Activated naive CD8-positive, alpha-beta T cell treated with anti-CD3 and anti-CD28 coated beads for 36 hours (primary cell): ENCODE results near the gene IRAK3. TPM values are rescaled to one million over a fixed set of nuclear protein-coding genes. Genes with fewer than 3 reads are reported as not detected.
"Not testable (repeated sequence)": the region's sequence is repeated elsewhere in the genome, so short reads cannot be mapped to it uniquely, and the experiment has no call there.

Experiments
- DNase-seq: peaks from one replicate; pipeline ENCODE4 v3.0.0; 2021
- H3K27ac Mint-ChIP-seq: one replicate; pipeline ENCODE4 v1.8.0; 2022; ENCODE audit warnings: mild to moderate bottlenecking, moderate library complexity, mixed read lengths
- H3K27me3 Mint-ChIP-seq: one replicate; pipeline ENCODE4 v1.8.0; 2022; ENCODE audit warnings: mild to moderate bottlenecking, mixed read lengths
- H3K36me3 Mint-ChIP-seq: one replicate; pipeline ENCODE4 v1.8.0; 2021; ENCODE audit warnings: mild to moderate bottlenecking, mixed read lengths
- H3K4me1 Mint-ChIP-seq: one replicate; pipeline ENCODE4 v1.8.0; 2021; ENCODE audit warnings: mixed read lengths
- H3K4me3 Mint-ChIP-seq: one replicate; pipeline ENCODE4 v1.8.0; 2022; ENCODE audit warnings: mild to moderate bottlenecking, moderate library complexity, mixed read lengths
- H3K9me3 Mint-ChIP-seq: one replicate; pipeline ENCODE4 v1.8.0; 2022; ENCODE audit warnings: mixed read lengths
- total RNA-seq, 2 experiments: library from RNA; stranded (reverse); gene quantifications; one replicate each; pipeline ENCODE4 v1.2.3, GENCODE V29; 2021

The IRAK3 gene
- total RNA-seq, 2 experiments from 2014 or later, result 0.30 to 0.33 TPM

DNA sequence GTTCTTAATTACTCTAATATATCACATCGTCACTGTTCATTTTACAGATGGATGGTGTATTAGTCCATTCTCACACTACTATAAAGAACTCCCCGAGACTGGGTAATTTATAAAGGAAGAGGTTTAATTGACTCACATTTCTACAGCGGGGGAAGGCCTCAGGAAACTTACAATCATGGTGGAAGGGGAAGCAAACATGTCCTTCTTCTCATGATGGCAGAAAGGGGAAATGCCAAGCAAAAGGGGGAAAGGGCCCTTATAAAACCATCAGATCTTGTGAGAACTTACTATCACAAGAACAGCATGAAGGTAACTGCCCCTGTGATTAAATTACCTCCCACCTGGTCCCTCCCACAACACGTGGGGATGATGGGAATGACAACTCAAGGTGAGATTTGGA lies 25.7 kb upstream of the IRAK3 start:
- H3K4me3 Mint-ChIP-seq, result no peak overlapping the region
- peaks cover 39% of the 10 kb centered on the region for H3K4me1 Mint-ChIP-seq
- H3K36me3 Mint-ChIP-seq, result peaks cover 90% of the 10 kb centered on the region
- peaks cover 28% of the 10 kb centered on the region for H3K9me3 Mint-ChIP-seq
- peak overlapping the region; percentile 30 for H3K27ac Mint-ChIP-seq
- H3K27me3 Mint-ChIP-seq, result no peaks in the 10 kb centered on the region
- no peak for DNase-seq

DNA sequence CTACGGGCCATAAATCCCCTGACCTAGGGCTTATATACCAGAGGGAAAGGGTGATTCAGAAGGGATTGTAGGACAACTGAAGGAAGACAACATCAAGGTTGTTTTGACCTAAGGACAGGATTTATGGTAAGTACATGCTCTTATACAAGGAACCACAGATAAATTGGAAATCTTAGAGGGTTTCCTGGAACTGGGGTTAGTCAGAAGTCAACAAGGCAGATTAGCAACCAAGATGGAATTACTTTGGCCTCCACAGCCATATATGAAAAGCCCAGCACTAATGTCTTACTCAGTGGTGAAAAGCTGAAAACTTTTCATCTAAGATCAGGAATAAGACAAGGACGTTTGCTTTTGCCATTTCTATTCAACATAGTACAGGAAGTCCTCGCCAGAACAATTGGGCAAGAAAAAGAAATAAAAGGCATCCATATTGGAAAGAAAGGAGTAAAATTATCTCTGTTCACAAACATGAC lies 24.6 kb upstream of the IRAK3 start:
- H3K27ac Mint-ChIP-seq, result peak overlapping the region; percentile 30
- peaks cover 85% of the 10 kb centered on the region for H3K36me3 Mint-ChIP-seq
- H3K9me3 Mint-ChIP-seq, result peaks cover 28% of the 10 kb centered on the region
- DNase-seq, result no peak
- no peak overlapping the region for H3K4me3 Mint-ChIP-seq
- peaks cover 43% of the 10 kb centered on the region for H3K4me1 Mint-ChIP-seq
- no peaks in the 10 kb centered on the region for H3K27me3 Mint-ChIP-seq

DNA sequence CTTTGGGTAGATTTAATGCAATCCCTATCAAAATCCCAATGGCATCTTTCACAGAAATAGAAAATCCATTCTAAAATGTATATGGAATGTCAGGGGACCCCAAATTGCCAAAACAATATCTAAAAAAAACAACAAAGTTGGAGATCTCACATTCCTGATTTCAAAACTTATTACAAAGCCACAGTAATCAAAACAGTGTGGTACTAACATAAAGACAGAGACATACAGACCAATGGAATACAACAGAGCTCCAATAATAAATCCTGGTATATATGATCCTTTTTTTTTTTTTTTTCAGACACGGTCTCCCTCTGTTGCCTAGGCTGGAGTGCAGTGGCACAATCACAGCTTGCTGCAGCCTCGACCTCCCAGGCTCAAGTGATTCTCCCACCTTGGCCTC lies 23.9 kb upstream of the IRAK3 start:
- Mint-ChIP-seq H3K4me3 (no peak overlapping the region), H3K36me3 (peaks cover 77% of the 10 kb centered on the region)

DNA sequence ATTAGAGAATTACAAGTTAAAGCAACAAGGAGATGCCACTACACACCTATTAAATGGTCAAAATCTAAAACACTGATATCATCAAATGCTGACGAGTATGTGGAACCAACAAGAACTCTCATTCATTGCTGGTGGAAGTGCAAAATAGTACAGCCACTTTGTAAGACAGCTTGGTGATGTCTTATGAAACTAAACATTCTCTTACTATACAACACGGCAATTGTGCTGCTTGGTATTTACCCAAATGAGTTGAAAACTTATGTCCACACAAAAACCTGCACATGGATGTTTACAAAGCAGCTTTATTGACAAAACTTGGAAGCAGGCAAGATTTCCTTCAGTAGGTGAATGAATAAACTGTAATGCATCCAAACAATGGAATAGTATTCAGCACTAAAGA lies 22.5 kb upstream of the IRAK3 start:
- Mint-ChIP-seq H3K27me3 (no peaks in the 10 kb centered on the region), H3K4me3 (no peak overlapping the region), H3K27ac (no peak overlapping the region), H3K36me3 (peaks cover 66% of the 10 kb centered on the region), H3K4me1 (peaks cover 47% of the 10 kb centered on the region), H3K9me3 (peaks cover 27% of the 10 kb centered on the region)
- no peak for DNase-seq

More for the DNA sequence above, 23.9 kb upstream of the IRAK3 start:
- Mint-ChIP-seq H3K4me1 (peaks cover 43% of the 10 kb centered on the region), H3K27me3 (no peaks in the 10 kb centered on the region), H3K27ac (no peak overlapping the region), H3K9me3 (peaks cover 28% of the 10 kb centered on the region)
- DNase-seq, result no peak

DNA sequence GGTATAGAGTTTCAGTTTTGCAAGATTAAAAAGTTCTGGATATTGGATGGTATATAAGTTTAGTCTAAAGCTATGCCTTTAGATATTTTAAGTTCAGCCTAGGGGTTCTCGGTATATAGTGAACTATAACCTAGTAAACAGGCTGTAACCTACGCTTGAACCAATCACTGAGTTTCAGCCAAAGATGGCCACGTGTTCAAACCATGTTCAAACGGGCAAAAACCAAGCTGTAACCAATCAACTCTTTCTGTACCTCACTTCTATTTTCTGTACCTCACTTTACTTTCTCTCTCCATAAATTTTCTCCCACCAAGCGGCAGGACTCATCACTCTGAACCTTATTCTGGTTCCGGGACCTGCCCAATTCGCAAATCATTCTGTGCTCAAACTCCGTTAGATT lies 20.6 kb upstream of the IRAK3 start:
- Mint-ChIP-seq H3K4me1 (peaks cover 42% of the 10 kb centered on the region), H3K9me3 (peaks cover 24% of the 10 kb centered on the region)

DNA sequence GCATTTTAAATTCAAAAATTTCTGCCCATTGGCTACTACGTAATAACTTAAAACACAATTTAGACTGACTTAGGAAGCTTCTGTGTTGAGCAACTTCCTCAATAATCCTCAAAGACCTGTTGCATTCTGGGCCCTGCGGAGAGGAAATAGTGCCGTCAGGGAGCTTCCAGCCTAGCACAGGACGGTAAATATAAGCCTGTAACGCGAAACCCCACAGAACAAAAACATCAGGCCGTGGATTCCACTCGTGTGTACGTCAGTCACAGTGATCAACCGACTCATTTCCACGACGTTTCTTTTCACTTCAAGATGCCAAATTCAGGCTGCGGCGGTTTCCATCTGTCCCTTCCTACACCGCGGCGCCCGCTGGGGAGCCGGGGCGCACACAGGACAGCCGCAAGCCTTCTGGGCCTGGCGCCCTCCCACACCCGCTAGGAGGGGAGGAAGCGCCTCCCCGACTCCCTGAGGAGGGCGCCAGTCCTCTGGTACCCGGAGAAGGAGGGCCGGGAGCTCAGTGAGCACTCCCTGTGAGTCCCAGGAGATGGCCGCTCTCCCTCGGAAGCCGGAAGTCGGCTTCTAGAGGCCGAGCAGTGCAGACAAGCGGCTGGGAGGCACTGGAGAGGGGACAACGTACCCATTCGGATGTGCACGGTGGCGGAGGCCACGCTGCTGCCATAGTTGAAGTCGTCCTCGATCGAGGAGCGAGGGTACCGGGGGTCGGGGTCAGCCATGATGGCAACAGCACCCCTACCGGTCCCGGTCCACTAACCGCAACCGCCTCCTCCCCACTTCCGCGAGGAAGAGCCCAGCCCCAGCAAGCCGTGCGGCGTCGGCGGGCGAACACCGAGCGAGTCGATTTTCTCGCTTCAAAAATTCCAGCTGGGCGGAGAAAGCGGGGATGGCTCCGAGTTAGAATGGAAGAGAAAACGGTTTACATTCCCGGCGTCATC lies 19.5 kb upstream of the IRAK3 start, which contains the start of gene TMBIM4:
TMBIM4 (minus strand) TSS at position 776 of the 950 bp plus-strand sequence; CDS start at position 731, 45 bp downstream.
- Mint-ChIP-seq H3K4me3 (peak within 1 kb of the TSS; percentile 96), H3K36me3 (peaks cover 41% of the 10 kb centered on the region), H3K9me3 (peaks cover 17% of the 10 kb centered on the region), H3K27ac (peak within 1 kb of the TSS; percentile 99), H3K4me1 (peaks cover 31% of the 10 kb centered on the region), H3K27me3 (no peaks in the 10 kb centered on the region)
- peak; percentile 88 for DNase-seq

More for the DNA sequence above, 20.6 kb upstream of the IRAK3 start:
- Mint-ChIP-seq H3K27me3 (no peaks in the 10 kb centered on the region), H3K36me3 (peaks cover 52% of the 10 kb centered on the region), H3K27ac (peak overlapping the region; percentile 99), H3K4me3 (peak overlapping the region; percentile 96)
- no peak for DNase-seq

DNA sequence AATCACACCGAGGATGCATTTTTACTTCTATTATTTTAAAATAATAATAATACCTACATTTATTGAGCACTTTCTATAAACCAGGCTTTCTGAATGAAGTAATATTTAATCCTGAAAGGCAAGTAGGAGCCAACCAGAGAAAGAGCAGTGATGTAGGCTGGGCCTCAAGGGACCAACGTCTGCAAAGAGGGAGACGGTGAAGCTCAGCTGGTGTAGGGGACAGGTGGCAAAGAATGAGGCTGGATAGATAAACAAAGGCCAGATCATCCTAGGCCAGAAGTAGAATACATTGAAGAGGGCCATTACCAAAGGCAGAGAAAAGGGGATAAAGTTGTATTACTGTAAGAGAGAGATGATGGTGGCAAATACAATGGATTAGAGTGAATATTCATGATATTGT lies 18.4 kb upstream of the IRAK3 start:
- H3K27ac Mint-ChIP-seq, result peak overlapping the region; percentile 99
- no peak for DNase-seq
- H3K9me3 Mint-ChIP-seq, result peaks cover 8% of the 10 kb centered on the region
- H3K27me3 Mint-ChIP-seq, result no peaks in the 10 kb centered on the region
- peaks cover 26% of the 10 kb centered on the region for H3K4me1 Mint-ChIP-seq
- peaks cover 30% of the 10 kb centered on the region for H3K36me3 Mint-ChIP-seq
- H3K4me3 Mint-ChIP-seq, result peak overlapping the region; percentile 96

DNA sequence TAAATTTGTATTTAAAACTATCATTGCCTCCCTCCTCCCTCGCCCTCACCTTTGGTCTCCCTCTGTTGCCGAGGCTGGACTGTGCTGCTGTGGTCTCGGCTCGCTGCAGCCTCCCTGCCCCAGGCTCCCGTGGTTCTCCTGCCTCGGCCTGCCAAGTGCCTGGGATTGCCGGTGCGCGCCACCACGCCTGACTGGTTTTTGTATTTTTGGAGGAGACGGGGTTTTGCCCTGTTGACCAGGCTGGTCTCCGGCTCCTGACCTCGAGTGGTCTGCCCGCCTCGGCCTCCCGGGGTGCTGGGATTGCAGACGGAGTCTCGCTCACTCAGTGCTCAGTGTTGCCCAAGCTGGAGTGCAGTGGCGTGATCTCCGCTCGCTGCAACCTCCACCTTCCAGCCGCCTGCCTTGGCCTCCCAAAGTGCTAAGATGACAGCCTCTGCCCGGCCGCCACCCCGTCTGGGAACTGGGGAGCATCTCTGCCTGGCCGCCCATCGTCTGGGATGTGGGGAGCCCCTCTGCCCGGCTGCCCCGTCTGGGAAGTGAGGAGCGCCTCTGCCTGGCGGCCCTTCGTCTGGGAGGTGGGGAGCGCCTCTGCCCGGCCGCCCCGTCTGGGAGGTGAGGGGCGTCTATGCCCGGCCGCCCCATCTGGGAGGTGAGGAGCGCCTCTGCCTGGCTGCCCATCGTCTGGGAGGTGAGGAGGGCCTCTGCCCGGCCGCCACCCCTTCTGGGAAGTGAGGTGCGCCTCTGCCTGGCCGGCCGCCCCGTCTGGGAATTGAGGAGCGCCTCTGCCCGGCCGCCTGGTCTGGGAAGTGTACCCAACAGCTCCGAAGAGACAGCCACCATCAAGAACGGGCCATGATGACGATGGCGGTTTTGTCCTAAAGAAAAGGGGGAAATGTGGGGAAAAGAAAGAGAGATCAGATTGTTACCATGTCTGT lies 14.4 kb upstream of the IRAK3 start:
- H3K4me1 Mint-ChIP-seq, H3K9me3 Mint-ChIP-seq, H3K36me3 Mint-ChIP-seq, DNase-seq, H3K27ac Mint-ChIP-seq, H3K4me3 Mint-ChIP-seq: not testable (repeated sequence)
- H3K27me3 Mint-ChIP-seq, result peaks cover 13% of the 10 kb centered on the region

DNA sequence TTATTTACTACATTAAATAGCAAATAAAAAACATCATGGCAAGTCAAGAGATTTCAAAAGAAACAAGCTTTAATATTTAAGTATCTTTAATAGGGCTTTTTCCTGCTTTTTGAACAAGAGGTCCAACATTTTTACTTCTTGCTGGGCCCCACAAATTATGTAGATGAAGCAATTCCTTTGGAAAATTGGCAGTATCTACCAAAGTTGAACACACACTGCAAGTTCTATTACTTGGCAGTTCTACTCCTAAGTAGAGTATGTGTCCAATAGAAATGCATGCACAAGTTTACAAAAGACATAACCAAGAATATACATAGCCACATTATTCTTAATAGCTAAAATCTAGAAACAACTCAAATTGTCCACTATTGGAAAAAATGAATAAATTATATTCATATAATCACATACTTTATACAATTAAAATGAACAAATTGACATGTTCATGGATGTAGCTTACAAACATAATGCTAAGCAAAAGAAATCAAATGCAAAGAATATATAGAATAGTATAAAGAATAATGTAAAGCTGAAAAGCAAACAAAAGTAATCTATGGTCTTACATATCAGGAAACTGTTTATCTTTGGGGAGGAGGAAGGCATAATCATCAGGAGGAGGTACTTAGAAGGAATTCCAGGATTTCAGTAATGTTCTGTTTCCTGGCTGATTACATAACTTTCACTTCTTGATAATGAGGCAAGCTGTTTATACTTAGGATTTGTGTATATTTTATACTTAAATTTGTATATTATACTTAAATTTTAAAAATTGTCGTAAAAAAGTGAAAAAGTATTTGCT lies 12.7 kb upstream of the IRAK3 start:
- peaks cover 13% of the 10 kb centered on the region for H3K27me3 Mint-ChIP-seq
- H3K9me3 Mint-ChIP-seq, result no peaks in the 10 kb centered on the region
- no peak for DNase-seq
- no peak overlapping the region for H3K27ac Mint-ChIP-seq
- H3K4me1 Mint-ChIP-seq, result peaks cover 2% of the 10 kb centered on the region
- no peaks in the 10 kb centered on the region for H3K36me3 Mint-ChIP-seq
- H3K4me3 Mint-ChIP-seq, result no peak overlapping the region

DNA sequence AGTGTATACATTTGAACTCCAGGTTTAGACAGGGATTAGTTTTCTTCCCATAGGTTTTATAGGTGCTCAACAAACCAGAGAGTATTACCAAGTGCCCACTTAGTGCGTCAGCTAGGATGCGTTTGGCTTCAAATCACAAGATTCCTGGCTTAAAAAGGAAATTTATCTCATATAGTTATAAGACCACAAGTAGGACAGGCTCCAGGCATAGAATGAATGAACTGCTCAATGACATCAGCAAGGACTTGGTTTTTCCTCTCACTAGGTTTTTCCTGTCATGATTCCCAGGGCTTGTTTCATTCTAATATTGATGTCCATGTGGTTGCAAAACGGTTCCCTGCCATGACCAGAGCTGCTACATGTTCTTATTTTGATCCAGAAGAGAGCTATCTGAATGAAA lies 6.1 kb upstream of the IRAK3 start:
- no peak for DNase-seq
- no peaks in the 10 kb centered on the region for H3K4me1 Mint-ChIP-seq
- H3K9me3 Mint-ChIP-seq, result peaks cover 5% of the 10 kb centered on the region
- no peak overlapping the region for H3K27ac Mint-ChIP-seq
- H3K4me3 Mint-ChIP-seq, result no peak overlapping the region
- H3K27me3 Mint-ChIP-seq, result peaks cover 50% of the 10 kb centered on the region
- no peaks in the 10 kb centered on the region for H3K36me3 Mint-ChIP-seq

DNA sequence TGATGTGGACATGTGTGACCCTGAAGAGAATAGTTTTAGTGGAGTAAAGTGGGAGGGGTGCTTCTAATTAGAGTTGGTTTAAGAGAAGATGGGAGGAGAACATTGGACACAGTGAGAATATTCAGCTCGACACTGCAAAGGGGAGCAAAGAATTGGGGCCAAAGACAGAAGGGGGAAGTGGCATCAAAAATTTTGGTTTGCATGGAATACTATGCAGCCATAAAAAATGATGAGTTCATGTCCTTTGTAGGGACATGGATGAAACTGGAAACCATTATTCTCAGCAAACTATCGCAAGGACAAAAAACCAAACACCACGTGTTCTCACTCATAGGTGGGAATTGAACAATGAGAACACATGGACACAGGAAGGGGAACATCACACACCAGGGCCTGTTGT lies 4.2 kb upstream of the IRAK3 start:
- not testable (repeated sequence) for H3K36me3 Mint-ChIP-seq, H3K9me3 Mint-ChIP-seq, DNase-seq, H3K4me1 Mint-ChIP-seq, H3K4me3 Mint-ChIP-seq, H3K27ac Mint-ChIP-seq
- H3K27me3 Mint-ChIP-seq, result peaks cover 63% of the 10 kb centered on the region

DNA sequence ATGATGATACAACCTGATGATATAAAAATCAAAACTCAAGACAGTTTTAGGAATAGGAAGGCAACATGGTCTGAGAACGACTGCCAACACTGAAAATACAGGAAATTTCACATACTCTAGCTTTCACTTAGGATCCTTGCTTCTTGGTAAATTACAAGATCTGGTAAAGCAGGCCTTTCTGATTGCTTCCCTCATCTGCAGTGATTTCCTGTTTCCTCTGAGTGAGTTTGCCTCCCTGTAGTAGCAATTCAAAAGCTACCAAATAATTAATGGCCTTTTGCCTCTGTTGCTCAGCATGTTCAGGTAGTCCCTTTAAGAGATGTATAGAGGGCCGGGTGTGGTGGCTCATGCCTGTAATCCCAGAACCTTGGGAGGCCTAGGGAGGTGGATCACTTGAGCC lies 2.0 kb upstream of the IRAK3 start:
- H3K36me3 Mint-ChIP-seq, result no peaks in the 10 kb centered on the region
- H3K27me3 Mint-ChIP-seq, result peaks cover 83% of the 10 kb centered on the region
- no peak overlapping the region for H3K4me3 Mint-ChIP-seq
- peaks cover 5% of the 10 kb centered on the region for H3K9me3 Mint-ChIP-seq
- H3K4me1 Mint-ChIP-seq, result peaks cover 2% of the 10 kb centered on the region
- H3K27ac Mint-ChIP-seq, result no peak overlapping the region
- DNase-seq, result no peak

DNA sequence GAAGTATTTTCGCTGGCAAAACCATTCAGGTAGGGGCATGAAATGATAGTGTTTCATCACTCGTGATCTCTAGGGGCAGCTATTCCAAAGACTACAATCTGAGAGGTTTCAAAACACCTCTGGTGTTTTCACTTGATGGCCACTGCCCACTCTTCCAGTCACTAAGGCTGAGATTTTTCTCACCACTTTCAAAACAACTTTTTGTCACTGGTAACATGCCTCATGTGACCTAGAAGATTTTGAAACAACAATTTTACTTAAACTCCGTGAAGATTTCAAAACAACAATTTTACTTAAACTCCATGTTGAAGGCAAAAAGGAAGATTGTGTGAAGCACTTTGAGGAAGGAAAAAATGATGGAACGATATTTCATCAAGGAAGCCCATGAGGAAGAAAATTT lies 1.2 kb upstream of the IRAK3 start:
- peaks cover 2% of the 10 kb centered on the region for H3K4me1 Mint-ChIP-seq
- peaks cover 78% of the 10 kb centered on the region for H3K27me3 Mint-ChIP-seq

DNA sequence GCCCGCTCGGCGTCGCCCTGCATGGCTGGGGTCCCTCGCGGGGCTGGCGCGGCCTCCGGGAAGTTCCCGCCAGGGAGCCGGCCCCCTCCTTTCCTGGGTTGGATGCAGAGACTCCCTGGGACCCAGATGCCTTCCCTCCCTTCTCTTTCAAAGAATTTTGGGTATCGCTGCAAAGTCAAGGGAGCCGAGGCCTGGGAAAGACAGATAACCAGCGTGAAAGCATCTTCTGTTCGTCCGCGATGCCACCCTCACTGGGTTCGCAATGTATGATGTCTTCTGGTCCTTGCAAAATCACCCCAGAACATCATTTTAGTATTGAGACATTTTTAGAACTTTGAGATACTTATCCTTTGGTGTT lies 451 bp downstream of the IRAK3 start:
- Mint-ChIP-seq H3K9me3 (peaks cover 3% of the 10 kb centered on the region), H3K27me3 (peaks cover 80% of the 10 kb centered on the region), H3K4me1 (peaks cover 2% of the 10 kb centered on the region), H3K4me3 (peak overlapping the region; percentile 24), H3K36me3 (no peaks in the 10 kb centered on the region), H3K27ac (no peak overlapping the region)
- DNase-seq, result no peak

More for the DNA sequence above, 1.2 kb upstream of the IRAK3 start:
- Mint-ChIP-seq H3K4me3 (peak overlapping the region; percentile 19), H3K9me3 (peaks cover 5% of the 10 kb centered on the region), H3K27ac (no peak overlapping the region), H3K36me3 (no peaks in the 10 kb centered on the region)
- DNase-seq, result no peak
